Left ventricle myocardium inferior (tissue), 1 donor: Measurements from ENCODE around the gene IWS1. TPM values are rescaled to one million over a fixed set of nuclear protein-coding genes. Genes with fewer than 3 reads are reported as not detected.

ENCODE experiments used
- DNase-seq: peaks from one replicate; pipeline ENCODE4 v3.0.0-alpha.2; 2020
- H3K27ac ChIP-seq: fragments of 200-600 bp; replicated peaks from 2 replicates; pipeline ENCODE4 v1.8.0; 2021
- H3K27me3 ChIP-seq: fragments of 200-600 bp; 2 replicates; pipeline ENCODE4 v1.8.0; 2021; ENCODE audit warnings: low read depth
- H3K36me3 ChIP-seq: fragments of 200-600 bp; 2 replicates; pipeline ENCODE4 v1.8.0; 2021
- H3K4me1 ChIP-seq: fragments of 200-600 bp; 2 replicates; pipeline ENCODE4 v1.8.0; 2021
- H3K4me3 ChIP-seq: fragments of 200-600 bp; 2 replicates; pipeline ENCODE4 v1.8.0; 2021; ENCODE audit warnings: mild to moderate bottlenecking, moderate library complexity
- H3K9me3 ChIP-seq: fragments of 200-600 bp; replicated peaks from 2 replicates; pipeline ENCODE4 v1.8.0; 2021
- CTCF ChIP-seq: fragments of 200-600 bp; IDR thresholded peaks from 2 replicates; pipeline ENCODE4 v1.8.0; 2021; ENCODE audit warnings: antibody characterized with exemption, mild to moderate bottlenecking, borderline replicate concordance
- intact Hi-C: fragments of 100-400 bp; cut with micrococcal nuclease; formaldehyde crosslinking; loops from one replicate; pipeline ENCODE4 v1.11.0; 2022
- total RNA-seq: library from RNA; stranded (reverse); fragmentation: NEBNext Ultra II Directional; extraction: Animal tissue kit (Norgen Biotek cat#: 25700); gene quantifications from one replicate; pipeline ENCODE4 v1.2.1, GENCODE V29; 2021
- donor health status: DM: no; HTN: yes; CAD: no; lungs with severe emphysema.

IWS1 gene
- total RNA-seq, 1 donor from 2014 or later: 59.8 TPM

DNA sequence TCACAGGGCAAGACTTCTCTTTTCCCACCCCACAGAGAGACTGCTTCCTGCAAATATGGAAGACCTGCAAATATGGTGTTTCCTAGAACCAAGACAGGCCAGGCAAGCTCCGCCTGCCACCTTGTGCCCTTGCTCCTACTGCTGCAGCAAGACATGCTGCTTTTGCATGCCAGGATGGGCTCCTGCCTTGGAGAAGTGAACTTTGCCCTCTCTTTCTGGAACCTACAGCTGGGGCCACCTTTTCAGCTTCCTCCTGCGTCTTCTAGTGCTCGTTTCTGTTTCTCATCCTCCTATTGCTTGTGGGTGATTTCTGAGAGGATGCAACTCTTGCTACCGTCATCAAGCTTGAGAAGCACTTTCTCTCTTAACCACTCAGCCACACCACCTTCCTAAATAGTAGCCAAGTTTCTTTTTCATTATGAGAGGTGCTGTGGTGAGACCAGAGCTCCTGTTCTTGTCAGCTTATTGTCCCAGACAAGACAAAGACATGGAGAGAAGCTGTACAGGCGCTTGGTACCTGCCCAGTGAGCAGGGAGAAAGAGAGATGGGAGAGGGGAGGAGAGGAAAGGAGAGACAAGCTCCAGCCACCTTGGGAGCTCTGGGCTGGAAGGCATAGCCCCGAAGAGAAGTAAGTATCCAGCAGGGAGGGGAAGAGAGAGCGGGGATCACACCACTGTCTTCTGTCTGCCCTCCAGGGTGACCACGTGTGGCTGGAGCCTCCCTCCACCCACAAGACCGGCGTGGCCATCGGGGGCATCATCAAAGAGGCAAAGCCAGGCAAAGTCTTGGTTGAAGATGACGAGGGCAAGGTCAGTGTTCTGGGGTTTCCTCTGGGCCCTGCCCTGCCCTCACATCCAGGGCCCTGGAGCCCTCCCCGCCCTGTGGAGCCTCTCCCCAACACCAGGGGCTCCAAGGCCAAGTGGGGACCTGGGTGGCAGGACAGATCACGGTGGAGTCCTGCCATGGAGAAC is 37.5 kb upstream of the IWS1 start:
- intact Hi-C loops: no loop called here
- no peak for DNase-seq
- no peak overlapping the region for H3K27ac ChIP-seq
- no peaks in the 10 kb centered on the region for H3K9me3 ChIP-seq
- H3K27me3 ChIP-seq: no peaks in the 10 kb centered on the region
- no peaks in the 10 kb centered on the region for H3K36me3 ChIP-seq
- TF ChIP-seq CTCF: no peak
- peaks cover 5% of the 10 kb centered on the region for H3K4me1 ChIP-seq
- no peak overlapping the region for H3K4me3 ChIP-seq

GRCh38 chr2:127562936-127563335 is 36.6 kb upstream of the IWS1 start:
- no peak for TF ChIP-seq CTCF
- intact Hi-C loops: no loop called here
- DNase-seq: no peak
- H3K4me1 ChIP-seq: no peaks in the 10 kb centered on the region
- H3K4me3 ChIP-seq: no peak overlapping the region
- H3K9me3 ChIP-seq: no peaks in the 10 kb centered on the region
- no peak overlapping the region for H3K27ac ChIP-seq
- H3K36me3 ChIP-seq: no peaks in the 10 kb centered on the region
- no peaks in the 10 kb centered on the region for H3K27me3 ChIP-seq

GRCh38 chr2:127561371-127561770 is 35.1 kb upstream of the IWS1 start:
- Histone ChIP-seq H3K27ac (no peak overlapping the region), H3K4me1 (no peaks in the 10 kb centered on the region), H3K4me3 (no peak overlapping the region), H3K36me3 (no peaks in the 10 kb centered on the region), H3K9me3 (peaks cover 8% of the 10 kb centered on the region), H3K27me3 (no peaks in the 10 kb centered on the region)
- intact Hi-C loops: no loop called here
- TF ChIP-seq CTCF: no peak
- DNase-seq: no peak

- TF ChIP-seq CTCF: no peak
- DNase-seq: no peak
- peaks cover 9% of the 10 kb centered on the region for H3K9me3 ChIP-seq
These were observed 34.6 kb upstream of the IWS1 start for GRCh38 chr2:127560931-127561280.

GRCh38 chr2:127560201-127560930 is 34.1 kb upstream of the IWS1 start:
- Histone ChIP-seq H3K36me3 (no peaks in the 10 kb centered on the region), H3K27me3 (no peaks in the 10 kb centered on the region), H3K9me3 (peaks cover 9% of the 10 kb centered on the region), H3K27ac (no peak overlapping the region), H3K4me1 (no peaks in the 10 kb centered on the region), H3K4me3 (no peak overlapping the region)
- no peak for TF ChIP-seq CTCF
- no peak for DNase-seq
- intact Hi-C loops: no loop called here

More at GRCh38 chr2:127560931-127561280, 34.6 kb upstream of the IWS1 start:
- intact Hi-C loops: no loop called here
- H3K4me1 ChIP-seq: no peaks in the 10 kb centered on the region
- no peak overlapping the region for H3K4me3 ChIP-seq
- no peaks in the 10 kb centered on the region for H3K27me3 ChIP-seq
- H3K27ac ChIP-seq: no peak overlapping the region
- H3K36me3 ChIP-seq: no peaks in the 10 kb centered on the region
